LoVo (cell line): ENCODE results near the gene KMT2E.
A peak's percentile ranks its signal among the peaks of the same experiment; 100 is the strongest.

Source experiments
- DNase-seq: peaks from one replicate; pipeline ENCODE4 v3.0.0-alpha.2; 2016; ENCODE audit warnings: low spot score

The KMT2E gene

DNA sequence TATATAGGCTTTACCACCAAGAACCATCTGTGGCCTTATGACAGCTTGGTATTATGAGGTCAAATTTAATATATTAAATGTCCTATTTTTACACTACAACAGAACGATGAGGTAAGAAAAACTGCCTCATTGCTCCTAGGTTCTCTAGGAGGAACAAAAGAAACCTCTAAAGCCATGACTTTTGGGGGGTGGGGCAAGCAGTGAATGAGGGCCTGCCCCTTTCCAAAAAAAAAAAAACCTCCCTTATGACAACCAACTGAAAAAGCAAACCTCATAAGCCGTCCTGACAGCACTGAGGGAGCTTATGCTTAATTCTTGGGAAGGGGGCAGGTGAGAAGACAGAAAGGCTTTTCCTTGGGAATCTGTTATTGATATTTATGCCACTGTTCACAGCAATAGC is 116.6 kb downstream of the KMT2E start:
- DNase-seq: no peak

DNA sequence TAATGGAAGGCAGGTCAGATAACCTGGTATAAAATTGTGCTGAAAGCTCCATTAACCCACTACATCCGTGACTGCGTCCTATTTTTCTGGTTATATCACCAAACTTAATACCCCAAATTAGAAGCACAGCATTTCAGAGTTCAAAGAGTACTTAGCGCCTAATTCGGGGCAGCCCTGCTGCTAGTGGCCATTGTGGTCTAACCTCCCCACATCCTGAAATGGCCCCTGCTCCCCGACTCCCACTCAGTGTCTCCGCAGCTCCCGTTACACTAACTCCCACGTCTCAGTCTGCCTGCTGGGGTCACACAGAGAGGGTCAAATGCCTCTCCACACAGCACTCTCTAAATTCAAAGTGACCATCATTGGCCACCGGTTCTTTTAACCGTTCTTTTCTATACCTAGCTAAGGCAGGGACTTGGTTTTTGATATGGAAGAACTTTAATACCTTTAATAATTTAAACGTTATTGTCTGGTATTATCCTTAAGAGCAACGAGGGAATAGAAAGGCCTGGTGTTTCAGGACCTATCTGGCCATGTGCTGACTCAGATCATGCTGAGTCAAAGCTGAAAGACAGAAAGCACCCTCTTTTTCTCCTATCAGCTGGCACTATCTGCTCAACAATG is 117.1 kb downstream of the KMT2E start:
- no peak for DNase-seq

DNA sequence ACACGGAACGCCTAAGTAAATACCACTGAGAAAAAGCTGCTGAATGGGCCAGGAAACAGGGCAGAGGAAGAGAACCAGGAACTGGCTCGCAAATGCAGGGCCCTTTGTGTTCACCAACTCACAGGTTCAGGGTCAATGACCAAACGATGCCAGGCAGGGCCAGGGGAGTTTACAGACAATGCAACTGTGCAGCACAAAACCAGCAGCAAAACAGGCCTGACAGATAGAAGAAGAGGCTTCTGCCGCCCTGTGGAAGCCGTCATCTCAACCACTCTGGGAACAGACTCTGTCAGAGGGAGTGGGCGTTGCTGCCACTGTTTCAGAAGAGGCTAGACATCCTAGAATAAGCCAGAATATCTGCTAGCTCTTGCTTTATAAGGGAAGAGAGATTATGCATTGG is 117.9 kb downstream of the KMT2E start:
- no peak for DNase-seq

DNA sequence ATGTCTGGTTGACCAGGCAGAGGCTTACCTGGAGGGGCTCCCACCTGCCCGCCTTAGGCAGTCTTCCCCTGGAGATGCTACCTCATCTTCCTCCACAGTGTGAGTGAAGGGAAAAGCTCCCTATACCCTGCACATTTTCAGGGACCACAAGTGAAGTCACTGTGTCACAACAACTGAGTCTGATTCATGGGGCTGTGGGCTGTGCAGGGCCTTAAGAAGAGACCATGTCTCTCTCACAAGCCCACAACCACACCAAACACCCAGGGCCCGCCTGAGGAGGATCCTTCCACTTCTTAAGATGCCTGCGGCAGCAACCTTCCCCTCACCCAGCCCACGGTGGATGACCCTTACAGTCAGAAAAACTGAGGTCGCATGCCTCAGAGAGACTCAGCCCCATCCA is 118.3 kb downstream of the KMT2E start:
- no peak for DNase-seq

DNA sequence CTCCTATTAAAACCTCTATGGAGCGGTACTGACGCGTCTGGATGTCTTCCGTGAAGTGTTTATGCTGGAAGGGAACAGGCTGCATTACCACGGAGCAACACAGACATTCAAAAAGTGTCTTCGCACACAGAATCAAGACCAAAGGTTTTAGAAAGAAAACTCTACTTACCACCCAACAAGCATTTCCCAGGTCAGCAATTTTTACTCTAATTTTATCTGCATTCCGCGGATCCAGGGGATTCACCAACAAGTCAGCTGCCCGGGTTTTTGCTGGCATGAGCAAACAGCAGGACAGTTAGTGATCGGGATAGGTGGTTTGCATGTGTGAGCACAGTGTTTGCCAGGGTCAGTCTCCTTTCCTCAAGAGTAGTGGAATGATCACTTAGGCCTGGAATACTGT is 118.8 kb downstream of the KMT2E start:
- no peak for DNase-seq

DNA sequence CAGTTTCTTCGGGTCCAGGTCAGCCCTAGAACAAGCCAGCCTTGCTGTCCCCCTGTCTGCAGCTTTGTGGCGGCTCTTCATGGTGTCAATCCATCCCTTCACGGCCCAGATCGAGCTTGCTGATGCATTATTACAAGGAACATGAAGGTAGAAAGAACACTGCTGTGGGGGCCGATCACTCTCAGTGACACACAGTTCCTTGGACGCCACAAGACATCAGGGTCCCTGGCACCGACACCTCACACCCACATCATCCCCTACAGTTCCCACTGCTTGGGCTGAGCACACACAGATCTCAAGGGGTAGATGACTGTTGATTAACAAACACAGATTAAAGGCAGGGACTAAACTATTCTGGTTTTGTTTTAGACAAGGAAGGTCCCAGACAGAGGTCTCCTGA is 119.4 kb downstream of the KMT2E start:
- DNase-seq: no peak

DNA sequence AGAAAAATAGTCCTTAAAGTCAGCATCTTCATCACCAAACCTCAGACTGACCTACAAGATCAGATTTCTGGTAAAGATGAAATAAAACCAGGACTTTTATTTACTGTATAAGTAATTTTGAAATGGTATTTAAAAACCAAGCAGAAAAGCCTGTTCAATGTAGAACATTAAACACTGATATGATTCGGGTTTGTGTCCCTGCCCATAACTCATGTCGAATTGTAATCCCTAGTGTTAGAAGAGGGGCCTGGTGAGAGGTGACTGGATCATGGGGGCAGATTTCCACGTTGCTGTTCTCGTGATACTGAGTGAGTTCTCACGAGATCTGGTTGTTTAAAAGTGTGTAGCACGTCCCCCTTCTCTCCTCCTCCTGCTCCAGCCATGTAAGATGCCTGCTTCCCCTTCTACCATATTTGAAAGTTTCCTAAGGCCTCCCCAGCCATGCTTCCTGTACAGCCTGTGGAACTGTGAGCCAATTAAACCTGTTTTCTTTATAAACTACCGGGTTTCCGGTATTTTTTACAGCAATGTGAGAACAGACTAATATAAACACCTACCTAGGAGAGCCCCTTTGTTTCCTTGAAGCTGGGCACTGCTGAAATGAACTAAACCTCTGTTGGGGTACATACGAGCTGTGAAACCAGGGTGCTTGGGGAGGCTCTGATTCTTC is 120.1 kb downstream of the KMT2E start:
- no peak for DNase-seq

DNA sequence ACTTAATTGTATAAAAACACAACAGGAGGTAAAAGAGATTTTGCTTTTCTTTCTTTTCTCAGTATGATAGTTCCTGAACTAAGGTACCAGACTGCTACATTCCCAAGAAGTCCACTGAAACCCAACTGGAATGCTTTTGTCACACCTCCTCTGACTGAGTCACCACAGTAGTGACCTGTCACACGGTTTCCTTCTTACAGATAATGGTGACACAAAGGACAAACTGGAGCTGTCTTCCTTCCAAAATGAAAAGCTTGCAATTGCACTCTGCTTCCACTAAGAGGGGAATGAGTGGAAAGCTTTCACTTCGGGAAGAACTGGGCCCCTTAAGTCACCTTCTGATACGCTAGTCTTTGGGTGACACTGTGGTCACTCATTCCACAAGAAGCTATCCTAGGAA is 122.2 kb downstream of the KMT2E start:
- DNase-seq: peak; percentile 48

DNA sequence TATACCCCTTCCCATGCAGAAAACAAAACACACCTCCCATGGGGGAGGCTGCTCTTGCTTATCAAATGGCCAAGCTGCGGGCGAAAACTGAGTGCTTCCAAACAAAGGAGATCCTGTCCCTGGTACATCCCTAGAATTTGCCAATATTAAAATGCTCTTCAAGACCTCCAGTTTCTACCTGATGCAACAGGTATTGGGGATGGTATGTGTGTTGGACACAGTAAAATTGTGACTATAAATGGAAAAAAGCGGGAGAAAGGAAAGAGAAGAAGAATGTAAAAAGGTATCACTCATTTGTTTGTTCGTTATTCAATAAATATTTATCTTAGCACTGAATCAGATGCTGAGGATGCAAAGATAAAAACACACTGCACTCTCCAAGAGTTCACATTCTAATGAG is 123.9 kb downstream of the KMT2E start:
- no peak for DNase-seq

DNA sequence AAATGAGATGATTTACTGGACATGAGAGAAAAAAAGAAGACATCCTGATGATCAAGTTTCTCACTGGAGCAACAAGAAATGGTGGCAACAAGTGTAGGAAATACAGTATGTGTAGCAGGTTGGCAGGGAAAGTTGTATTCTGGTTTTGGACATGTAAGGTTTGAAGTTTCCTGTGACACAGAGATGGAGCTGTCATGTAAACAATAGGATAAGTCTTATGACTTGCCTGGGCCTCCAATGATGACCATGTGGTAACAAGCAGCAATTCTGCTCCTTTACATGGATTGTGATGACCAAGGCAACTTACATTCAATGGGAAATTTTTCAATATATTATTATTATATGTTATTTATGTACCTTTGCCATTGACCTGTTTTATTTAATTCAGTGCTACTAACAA is 125.4 kb downstream of the KMT2E start:
- DNase-seq: no peak

DNA sequence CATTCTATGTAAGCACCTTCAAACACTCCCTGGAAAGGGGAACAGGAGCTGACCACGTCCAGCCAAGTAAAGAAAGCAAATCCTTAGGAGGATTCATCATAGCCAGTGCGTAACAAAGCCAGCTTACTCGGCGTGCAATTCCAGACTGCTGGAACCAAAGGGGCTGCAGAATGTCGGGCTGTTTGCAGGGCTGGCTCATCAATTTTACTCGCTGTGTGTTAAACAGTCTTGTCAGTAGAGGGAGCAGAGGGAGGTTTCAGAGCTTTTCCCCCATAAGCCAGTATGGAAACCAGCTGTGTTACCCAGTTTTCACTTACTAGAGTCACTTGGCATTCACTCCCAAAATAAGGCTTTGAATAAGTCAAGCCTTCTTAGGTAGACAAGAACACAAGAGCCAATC is 127.1 kb downstream of the KMT2E start:
- no peak for DNase-seq

DNA sequence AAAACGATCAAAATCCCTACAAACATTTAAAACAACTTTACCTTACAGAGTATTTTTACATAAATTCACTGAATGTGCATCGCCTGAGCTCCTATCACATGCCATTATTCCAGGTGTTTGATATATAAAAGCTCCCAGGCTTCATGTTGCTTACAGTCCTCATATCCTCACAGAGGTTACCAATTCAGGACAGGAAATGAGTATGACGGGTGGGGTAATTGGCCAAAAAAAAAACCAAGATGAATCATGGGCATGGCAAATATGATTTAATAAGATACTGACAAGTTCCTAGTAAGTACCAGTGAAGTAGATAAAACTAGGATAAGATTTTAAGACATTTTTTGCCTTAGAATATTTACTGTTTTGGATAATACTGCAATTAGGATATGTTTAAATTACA is 135.8 kb downstream of the KMT2E start:
- peak; percentile 33 for DNase-seq

DNA sequence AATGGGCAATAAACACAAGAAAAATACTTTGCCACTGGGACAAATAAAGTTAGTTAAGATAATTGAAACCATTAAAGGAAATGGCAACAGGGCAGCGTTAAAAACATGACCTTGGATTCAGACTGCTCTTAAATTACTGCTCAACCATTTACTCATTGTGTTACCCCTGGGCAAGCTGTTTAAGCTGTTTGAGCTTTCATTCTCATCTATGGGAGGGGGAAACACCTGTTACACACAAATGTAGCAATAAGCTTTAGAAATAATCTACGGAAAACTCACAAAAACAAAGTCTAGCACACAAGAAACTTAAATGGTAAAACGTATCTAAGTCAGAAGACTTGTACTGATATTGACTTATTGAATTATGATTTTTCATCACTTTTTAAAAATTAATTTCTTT is 137.1 kb downstream of the KMT2E start:
- DNase-seq: no peak

DNA sequence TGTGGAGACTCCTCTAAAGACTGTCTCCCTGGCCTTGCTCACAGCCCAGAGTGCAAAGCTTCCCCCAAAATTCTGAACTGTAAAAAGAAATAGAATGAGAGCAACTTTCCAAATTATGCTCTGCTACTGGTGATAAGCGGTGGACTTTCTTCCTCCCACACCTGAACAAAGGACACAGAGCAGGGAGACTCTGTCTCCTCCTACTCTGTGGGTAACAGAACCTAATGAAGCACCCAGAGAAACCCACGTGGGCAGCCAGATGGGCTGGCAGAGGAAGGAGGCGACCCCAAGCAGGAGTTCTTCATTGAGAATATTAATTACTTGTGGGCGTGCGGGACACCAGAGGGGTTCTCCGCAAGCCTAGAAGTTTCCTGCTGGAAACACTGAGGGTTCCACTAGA is 139.5 kb downstream of the KMT2E start:
- DNase-seq: no peak

DNA sequence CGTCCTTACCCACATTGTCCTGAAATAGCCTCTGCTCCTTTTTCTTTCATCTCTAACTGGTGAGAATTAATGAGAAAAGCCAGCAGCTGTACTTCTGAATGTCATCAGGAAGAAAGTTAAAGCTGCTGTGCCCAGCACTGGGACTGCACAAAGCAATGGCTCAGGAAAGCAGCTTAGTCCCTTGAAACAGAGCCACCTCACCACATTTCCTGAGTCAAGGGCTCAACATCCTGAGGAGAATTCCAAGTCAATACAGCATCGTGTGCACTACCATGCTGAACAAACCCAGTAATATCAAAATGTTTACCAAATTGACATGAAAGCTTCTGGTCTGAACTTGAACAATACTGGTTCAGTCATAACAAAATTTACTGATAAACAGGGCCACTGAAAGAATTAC is 140.1 kb downstream of the KMT2E start:
- DNase-seq: no peak

DNA sequence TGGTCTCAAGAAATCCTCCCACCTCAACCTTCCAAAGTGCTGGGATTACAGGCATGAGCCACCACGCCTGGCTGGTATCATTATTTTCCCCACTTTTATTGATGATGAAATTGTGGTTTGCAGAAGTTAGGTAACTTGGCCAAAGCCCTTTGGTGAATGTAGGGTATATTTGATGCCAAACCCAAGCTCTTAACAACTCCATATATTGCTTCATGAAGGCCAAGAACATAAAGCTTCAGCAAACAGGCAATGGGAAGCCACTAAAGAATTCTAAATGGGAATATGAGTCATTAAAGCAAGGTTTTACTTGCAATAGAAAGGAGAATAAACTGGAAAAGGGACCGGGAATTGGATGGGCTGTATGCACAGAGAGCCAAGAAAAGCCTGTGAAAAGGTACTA is 142.7 kb downstream of the KMT2E start:
- no peak for DNase-seq

DNA sequence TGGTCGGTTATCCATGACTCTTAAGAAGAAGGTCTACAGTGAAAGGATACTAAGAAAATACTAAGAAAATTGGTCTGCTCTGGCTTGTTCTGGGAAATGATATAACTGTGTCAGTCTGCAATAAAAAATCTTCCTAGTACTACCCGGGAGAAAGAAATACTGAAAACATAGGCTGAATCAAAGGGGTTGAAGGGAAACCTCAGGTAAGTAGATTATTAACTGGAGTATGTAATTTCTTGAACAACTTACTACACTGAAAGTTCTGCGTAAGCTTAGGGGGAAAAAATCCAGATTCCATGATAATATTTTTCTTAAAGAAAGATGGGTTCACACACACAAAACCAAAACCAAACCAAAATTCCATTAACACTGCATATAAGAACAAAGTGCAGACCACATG is 143.3 kb downstream of the KMT2E start:
- no peak for DNase-seq

DNA sequence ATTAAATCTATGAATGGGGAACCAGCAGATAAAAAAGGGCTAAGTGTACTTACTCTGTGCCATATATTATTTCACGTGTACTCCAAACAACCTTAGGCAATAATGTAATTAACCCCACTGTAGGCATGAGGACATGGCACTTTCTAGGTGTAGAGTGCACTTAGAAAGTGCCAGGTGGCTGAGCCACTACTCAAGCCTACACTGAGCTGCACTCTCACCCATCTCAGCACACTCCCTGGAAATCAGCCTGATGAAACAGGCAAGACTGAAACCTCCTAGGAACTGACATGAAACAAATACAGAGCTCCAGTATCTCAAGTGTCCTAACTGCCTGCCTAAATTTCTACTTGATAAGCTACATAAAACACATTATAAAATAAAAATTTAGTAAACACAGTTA is 147.4 kb downstream of the KMT2E start:
- DNase-seq: no peak
